Common myeloid progenitor, CD34-positive (primary cell): ENCODE results near the gene CCT2.

Experiments used
- CTCF ChIA-PET: fragments of 350-600 bp; sonication (Branson Sonifier 250); formaldehyde crosslinking; loops from one replicate; lab custom pipeline; 2021; ENCODE audit warnings: antibody characterized with exemption; lab: Charles Lee
- POLR2A ChIA-PET: fragments of 350-600 bp; sonication (Branson Sonifier 250); formaldehyde crosslinking; loops from one replicate; lab custom pipeline; 2021; ENCODE audit warnings: antibody characterized with exemption; lab: Charles Lee
- DNase-seq, 3 donors: peaks; one replicate each; pipeline versions ENCODE4 v3.0.0 to v3.0.0-alpha.2; 2013
- H3K27ac ChIP-seq, 2 experiments: 1 replicate in 1 of 2; 2 replicates in 1 of 2; pipeline ENCODE4 v1.7.0; 2013; ENCODE audit warnings: inconsistent platforms in 2 of 2, low read length in 2 of 2, mild to moderate bottlenecking in 2 of 2, low read depth in 1 of 2, moderate library complexity in 1 of 2; ENCODE audit not compliant: severe bottlenecking in 2 of 2, insufficient read depth in 1 of 2, poor library complexity in 1 of 2
- H3K27me3 ChIP-seq, 5 experiments: replicated peaks in 2 of 5; 1 replicate in 3 of 5; 2 replicates in 2 of 5; pipeline versions ENCODE4 v1.6.1 to v1.7.0; 2013; ENCODE audit warnings: low read length in 4 of 5, mild to moderate bottlenecking in 2 of 5, moderate library complexity in 2 of 5, inconsistent platforms in 1 of 5; ENCODE audit not compliant: insufficient read depth in 5 of 5, control insufficient read depth in 4 of 5
- H3K36me3 ChIP-seq, 4 experiments: 1 replicate in 2 of 4; 2 replicates in 2 of 4; pipeline versions ENCODE4 v1.6.1 to v1.7.0; 2013; ENCODE audit warnings: low read length in 3 of 4, control low read depth in 1 of 4, mild to moderate bottlenecking in 1 of 4; ENCODE audit not compliant: control insufficient read depth in 4 of 4, insufficient read depth in 4 of 4
- H3K4me1 ChIP-seq, 4 experiments: 1 replicate in 3 of 4; 2 replicates in 1 of 4; pipeline versions ENCODE4 v1.6.1 to v1.7.1; 2013; ENCODE audit warnings: low read length in 3 of 4, mild to moderate bottlenecking in 3 of 4, control low read depth in 1 of 4, inconsistent platforms in 1 of 4, moderate library complexity in 1 of 4; ENCODE audit not compliant: control insufficient read depth in 4 of 4, insufficient read depth in 4 of 4; ENCODE audit errors: control extremely low read depth in 1 of 4
- H3K4me3 ChIP-seq, 7 experiments: 1 replicate in 4 of 7; 2 replicates in 3 of 7; pipeline versions ENCODE4 v1.5.1 to v1.7.0; 2013; ENCODE audit warnings: mild to moderate bottlenecking in 7 of 7, low read length in 6 of 7, moderate library complexity in 6 of 7, inconsistent platforms in 2 of 7, low read depth in 2 of 7, control low read depth in 1 of 7; ENCODE audit not compliant: insufficient read depth in 4 of 7, control insufficient read depth in 1 of 7; ENCODE audit errors: extremely low read depth in 1 of 7
- H3K9me3 ChIP-seq, 5 experiments: 1 replicate in 4 of 5; 2 replicates in 1 of 5; pipeline versions ENCODE4 v1.6.1 to v1.7.1; 2013; ENCODE audit warnings: low read length in 4 of 5, mild to moderate bottlenecking in 2 of 5, inconsistent platforms in 1 of 5, low read depth in 1 of 5, moderate library complexity in 1 of 5; ENCODE audit not compliant: control insufficient read depth in 4 of 5, insufficient read depth in 2 of 5; ENCODE audit errors: control extremely low read depth in 1 of 5
- WGBS: methylation state at CpG from one replicate; pipeline ENCODE4 v1.1.5; 2013; ENCODE audit not compliant: insufficient coverage; 5-methylcytosine and 5-hydroxymethylcytosine counted together

The CCT2 gene

GRCh38 chr12:69580074-69580473 is 5.2 kb upstream of the CCT2 start:
- POLR2A ChIA-PET, result no interaction called here
- Histone ChIP-seq H3K27me3 (no peaks in the 10 kb centered on the region), H3K4me1 (peaks cover 0 to 4% (median 3%) of the 10 kb centered on the region in 4 experiments), H3K4me3 (no peak overlapping the region), H3K27ac (no peak overlapping the region), H3K36me3 (peaks cover 0 to 8% (median 3%) of the 10 kb centered on the region in 4 experiments), H3K9me3 (no peaks in the 10 kb centered on the region)
- DNase-seq, result no peak
- 100% methylated on average over 1 of the region's 1 CpG for WGBS
- CTCF ChIA-PET, result interaction anchor here (1.2 to 4.8 kb wide), 3 partner anchors 9 to 176 kb away, joined by 3 to 42 read pairs (median 8); no protein-coding TSS in a partner anchor

GRCh38 chr12:69583203-69583602 is 2.1 kb upstream of the CCT2 start:
- H3K9me3 ChIP-seq, result no peaks in the 10 kb centered on the region
- H3K27me3 ChIP-seq, result no peaks in the 10 kb centered on the region
- no peak overlapping the region for H3K4me3 ChIP-seq
- ChIA-PET POLR2A (no interaction called here), CTCF (interaction anchor here (4.8 kb wide), 1 partner anchor 12 kb away, joined by 42 read pairs; no protein-coding TSS in a partner anchor)
- peaks cover 0 to 15% (median 13%) of the 10 kb centered on the region in 4 experiments for H3K36me3 ChIP-seq
- H3K27ac ChIP-seq, result no peak overlapping the region
- H3K4me1 ChIP-seq, result peaks cover 6 to 11% (median 8%) of the 10 kb centered on the region in 4 experiments
- peak in 1 of 3 donors; percentile 36 for DNase-seq

GRCh38 chr12:69588527-69588926 is 3.3 kb downstream of the CCT2 start:
- DNase-seq, result no peak
- WGBS, result 100% methylated on average over 3 of the region's 4 CpGs
- H3K4me3 ChIP-seq, result no peak overlapping the region
- ChIA-PET CTCF (no interaction called here), POLR2A (no interaction called here)
- no peak overlapping the region for H3K27ac ChIP-seq
- H3K9me3 ChIP-seq, result no peaks in the 10 kb centered on the region
- peaks cover 6 to 11% (median 8%) of the 10 kb centered on the region in 4 experiments for H3K4me1 ChIP-seq
- peaks cover 13 to 66% (median 51%) of the 10 kb centered on the region in 4 experiments for H3K36me3 ChIP-seq
- H3K27me3 ChIP-seq, result no peaks in the 10 kb centered on the region

- DNase-seq, result no peak
These were observed 3.8 kb downstream of the CCT2 start for GRCh38 chr12:69589082-69589481.

GRCh38 chr12:69595689-69596088 is 10.4 kb downstream of the CCT2 start:
- no peaks in the 10 kb centered on the region for H3K4me1 ChIP-seq
- H3K27ac ChIP-seq, result no peak overlapping the region
- no peaks in the 10 kb centered on the region for H3K9me3 ChIP-seq
- no CpG with 5 or more reads among the region's 2 CpGs for WGBS
- ChIA-PET CTCF (no interaction called here), POLR2A (interaction anchor here (0.7 kb wide), 1 partner anchor 17 kb away, joined by 6 read pairs; no protein-coding TSS in a partner anchor)
- H3K27me3 ChIP-seq, result no peaks in the 10 kb centered on the region
- no peak overlapping the region for H3K4me3 ChIP-seq
- DNase-seq, result peak in 1 of 3 donors; percentile 23
- H3K36me3 ChIP-seq, result peaks cover 26 to 95% (median 73%) of the 10 kb centered on the region in 4 experiments

More at GRCh38 chr12:69589082-69589481, 3.8 kb downstream of the CCT2 start:
- ChIA-PET POLR2A (no interaction called here), CTCF (interaction anchor here (1.1 kb wide), 1 partner anchor 9 kb away, joined by 4 read pairs; no protein-coding TSS in a partner anchor)
- WGBS, result no CpG with 5 or more reads among the region's 2 CpGs
- no peaks in the 10 kb centered on the region for H3K9me3 ChIP-seq
- peaks cover 6 to 11% (median 8%) of the 10 kb centered on the region in 4 experiments for H3K4me1 ChIP-seq
- no peaks in the 10 kb centered on the region for H3K27me3 ChIP-seq
- no peak overlapping the region for H3K4me3 ChIP-seq
- H3K36me3 ChIP-seq, result peaks cover 13 to 71% (median 56%) of the 10 kb centered on the region in 4 experiments
- no peak overlapping the region for H3K27ac ChIP-seq

- DNase-seq, result no peak
These were observed 13.0 kb downstream of the CCT2 start for GRCh38 chr12:69598174-69598753.

GRCh38 chr12:69600804-69601203 is 15.5 kb downstream of the CCT2 start:
- Histone ChIP-seq H3K27me3 (no peaks in the 10 kb centered on the region), H3K27ac (no peak overlapping the region), H3K4me3 (no peak overlapping the region), H3K4me1 (no peaks in the 10 kb centered on the region), H3K9me3 (peaks cover 0 to 3% (median 0%) of the 10 kb centered on the region in 5 experiments), H3K36me3 (peaks cover 26 to 75% (median 50%) of the 10 kb centered on the region in 4 experiments)
- ChIA-PET POLR2A (no interaction called here), CTCF (interaction anchor here (1.4 to 1.5 kb wide), 2 partner anchors 9 to 15 kb away, joined by 4 read pairs; no protein-coding TSS in a partner anchor)
- no peak for DNase-seq

More at GRCh38 chr12:69598174-69598753, 13.0 kb downstream of the CCT2 start:
- H3K27ac ChIP-seq, result no peak overlapping the region
- no peak overlapping the region for H3K4me3 ChIP-seq
- ChIA-PET POLR2A (no interaction called here), CTCF (interaction anchor here (0.6 to 1.8 kb wide), 4 partner anchors 9 to 1134 kb away, joined by 3 to 4 read pairs (median 4); no protein-coding TSS in a partner anchor)
- no peaks in the 10 kb centered on the region for H3K27me3 ChIP-seq
- peaks cover 24 to 96% (median 68%) of the 10 kb centered on the region in 4 experiments for H3K36me3 ChIP-seq
- WGBS, result no CpG with 5 or more reads among the region's 4 CpGs
- H3K9me3 ChIP-seq, result peaks cover 0 to under 1% (median 0%) of the 10 kb centered on the region in 5 experiments
- no peaks in the 10 kb centered on the region for H3K4me1 ChIP-seq
